Ishikawa (cell line): ENCODE results near the gene KNDC1.

Source experiments
- CEBPB ChIP-seq: IDR thresholded peaks from 2 replicates; pipeline ENCODE4 v1.6.1; 2012
- CREB1 ChIP-seq: IDR thresholded peaks from 2 replicates; pipeline ENCODE4 v1.6.1; 2012; ENCODE audit warnings: low read depth
- EGR1 ChIP-seq: IDR thresholded peaks from 2 replicates; pipeline ENCODE4 v1.6.1; 2012
- EP300 ChIP-seq: IDR thresholded peaks from 2 replicates; pipeline ENCODE4 v1.6.1; 2012; ENCODE audit warnings: borderline replicate concordance
- FOXM1 ChIP-seq: IDR thresholded peaks from 2 replicates; pipeline ENCODE4 v1.6.1; 2012; ENCODE audit warnings: low read depth, borderline replicate concordance
- MAX ChIP-seq: IDR thresholded peaks from 2 replicates; pipeline ENCODE4 v1.6.1; 2012
- NFIC ChIP-seq: IDR thresholded peaks from 2 replicates; pipeline ENCODE4 v1.6.1; 2012
- RAD21 ChIP-seq: IDR thresholded peaks from 2 replicates; pipeline ENCODE4 v1.6.1; 2012; ENCODE audit warnings: low read depth
- REST ChIP-seq: IDR thresholded peaks from 2 replicates; pipeline ENCODE4 v1.6.1; 2012; ENCODE audit warnings: low read depth, mild to moderate bottlenecking
- TAF1 ChIP-seq: IDR thresholded peaks from 2 replicates; pipeline ENCODE4 v1.6.1; 2012; ENCODE audit warnings: low read depth, mild to moderate bottlenecking
- TCF12 ChIP-seq: IDR thresholded peaks from 2 replicates; pipeline ENCODE4 v1.6.1; 2012; ENCODE audit warnings: low read depth
- TEAD4 ChIP-seq: IDR thresholded peaks from 2 replicates; pipeline ENCODE4 v1.6.1; 2012
- USF1 ChIP-seq: IDR thresholded peaks from 2 replicates; pipeline ENCODE4 v1.6.1; 2012
- YY1 ChIP-seq: IDR thresholded peaks from 2 replicates; pipeline ENCODE4 v1.6.1; 2012; ENCODE audit warnings: low read depth
- ZBTB7A ChIP-seq: IDR thresholded peaks from 2 replicates; pipeline ENCODE4 v1.6.1; 2012; ENCODE audit warnings: low read depth

Gene KNDC1

GRCh38 chr10:133141144-133141957 lies 18.7 kb upstream of the KNDC1 start:
- no peak for TF ChIP-seq REST
- no peak for TF ChIP-seq TAF1
- TF ChIP-seq EP300: no peak
- TF ChIP-seq ZBTB7A: no peak
- TF ChIP-seq NFIC: no peak
- TF ChIP-seq RAD21: no peak
- no peak for TF ChIP-seq TEAD4
- TF ChIP-seq CREB1: no peak
- TF ChIP-seq USF1: no peak
- TF ChIP-seq EGR1: no peak
- no peak for TF ChIP-seq YY1
- no peak for TF ChIP-seq CEBPB
- no peak for TF ChIP-seq FOXM1
- no peak for TF ChIP-seq TCF12
- TF ChIP-seq MAX: no peak

GRCh38 chr10:133141958-133142340 lies 18.1 kb upstream of the KNDC1 start:
- TF ChIP-seq EGR1 (no peak), TCF12 (no peak), ZBTB7A (no peak), NFIC (no peak), RAD21 (no peak), FOXM1 (no peak), REST (no peak), USF1 (no peak), CREB1 (no peak), MAX (no peak), YY1 (no peak), EP300 (no peak), CEBPB (no peak), TAF1 (no peak)

- TF ChIP-seq YY1 (no peak), CREB1 (no peak), NFIC (no peak), EP300 (no peak), RAD21 (no peak), TEAD4 (no peak), EGR1 (no peak), FOXM1 (no peak), REST (no peak), MAX (no peak), CEBPB (no peak), ZBTB7A (no peak), USF1 (no peak), TCF12 (no peak)
Observed at GRCh38 chr10:133142523-133143199, 17.4 kb upstream of the KNDC1 start.
